ENCODE data around the gene STOX2. TPM values are rescaled to one million over a fixed set of nuclear protein-coding genes. Genes with fewer than 3 reads are reported as not detected.

Gene STOX2
- total and polyA plus RNA-seq, 2 donors = 1.3 to 5.3 TPM

- no peak overlapping the region for H3K27ac ChIP-seq (ENCODE audit: low read depth in 1 of 2, low read length in 1 of 2)
- no peak overlapping the region for H3K4me3 ChIP-seq (ENCODE audit: low read length in 2 of 2)
- no peaks in the 10 kb centered on the region for H3K27me3 ChIP-seq (ENCODE audit: control insufficient read depth in 2 of 2, insufficient read depth in 1 of 2, low read length in 1 of 2)
- no peaks in the 10 kb centered on the region for H3K36me3 ChIP-seq (ENCODE audit: control insufficient read depth in 2 of 2, insufficient read depth in 2 of 2, low read length in 1 of 2)
- H3K9me3 ChIP-seq (ENCODE audit: control insufficient read depth in 2 of 2, insufficient read depth in 1 of 2, low read length in 1 of 2) = no peaks in the 10 kb centered on the region
- DNase-seq (ENCODE audit: low read depth in 6 of 9, low spot score in 9 of 9) = no peak
- 93% methylated on average over 12 of the region's 12 CpGs for WGBS
- peaks cover 4 to 19% of the 10 kb centered on the region in 2 donors for H3K4me1 ChIP-seq (ENCODE audit: control insufficient read depth in 2 of 2, insufficient read depth in 2 of 2, low read length in 2 of 2)
Measured at GRCh38 chr4:183960962-183961541, 55.9 kb downstream of the STOX2 start.

GRCh38 chr4:183961795-183962194 lies 56.7 kb downstream of the STOX2 start:
- Histone ChIP-seq H3K4me1 (ENCODE audit: control insufficient read depth in 2 of 2, insufficient read depth in 2 of 2, low read length in 2 of 2) (peaks cover 4 to 24% of the 10 kb centered on the region in 2 donors), H3K9me3 (ENCODE audit: control insufficient read depth in 2 of 2, insufficient read depth in 1 of 2, low read length in 1 of 2) (no peaks in the 10 kb centered on the region), H3K4me3 (ENCODE audit: low read length in 2 of 2) (no peak overlapping the region), H3K27me3 (ENCODE audit: control insufficient read depth in 2 of 2, insufficient read depth in 1 of 2, low read length in 1 of 2) (no peaks in the 10 kb centered on the region), H3K36me3 (ENCODE audit: control insufficient read depth in 2 of 2, insufficient read depth in 2 of 2, low read length in 1 of 2) (no peaks in the 10 kb centered on the region), H3K27ac (ENCODE audit: low read depth in 1 of 2, low read length in 1 of 2) (no peak overlapping the region)
- 22% methylated on average over 1 of the region's 1 CpG for WGBS
- DNase-seq (ENCODE audit: low read depth in 6 of 9, low spot score in 9 of 9) = no peak

GRCh38 chr4:183962419-183962818 lies 57.3 kb downstream of the STOX2 start:
- H3K27me3 ChIP-seq (ENCODE audit: control insufficient read depth in 2 of 2, insufficient read depth in 1 of 2, low read length in 1 of 2) = no peaks in the 10 kb centered on the region
- no peak overlapping the region for H3K4me3 ChIP-seq (ENCODE audit: low read length in 2 of 2)
- peaks cover 4 to 24% of the 10 kb centered on the region in 2 donors for H3K4me1 ChIP-seq (ENCODE audit: control insufficient read depth in 2 of 2, insufficient read depth in 2 of 2, low read length in 2 of 2)
- 88% methylated on average over 2 of the region's 2 CpGs for WGBS
- no peak overlapping the region for H3K27ac ChIP-seq (ENCODE audit: low read depth in 1 of 2, low read length in 1 of 2)
- no peaks in the 10 kb centered on the region for H3K9me3 ChIP-seq (ENCODE audit: control insufficient read depth in 2 of 2, insufficient read depth in 1 of 2, low read length in 1 of 2)
- no peaks in the 10 kb centered on the region for H3K36me3 ChIP-seq (ENCODE audit: control insufficient read depth in 2 of 2, insufficient read depth in 2 of 2, low read length in 1 of 2)
- no peak for DNase-seq (ENCODE audit: low read depth in 6 of 9, low spot score in 9 of 9)

- peaks cover 0 to 21% of the 10 kb centered on the region in 2 donors for H3K4me1 ChIP-seq (ENCODE audit: control insufficient read depth in 2 of 2, insufficient read depth in 2 of 2, low read length in 2 of 2)
- peak in 2 of 9 donors; percentile 28 to 53 for DNase-seq (ENCODE audit: low read depth in 6 of 9, low spot score in 9 of 9)
- 61% methylated on average over 8 of the region's 8 CpGs for WGBS
Measured at GRCh38 chr4:183966371-183966770, 61.3 kb downstream of the STOX2 start.

GRCh38 chr4:183967266-183967665 lies 62.2 kb downstream of the STOX2 start:
- 97% methylated on average over 11 of the region's 11 CpGs for WGBS
- Histone ChIP-seq H3K27me3 (ENCODE audit: control insufficient read depth in 2 of 2, insufficient read depth in 1 of 2, low read length in 1 of 2) (no peaks in the 10 kb centered on the region), H3K9me3 (ENCODE audit: control insufficient read depth in 2 of 2, insufficient read depth in 1 of 2, low read length in 1 of 2) (no peaks in the 10 kb centered on the region), H3K36me3 (ENCODE audit: control insufficient read depth in 2 of 2, insufficient read depth in 2 of 2, low read length in 1 of 2) (no peaks in the 10 kb centered on the region), H3K27ac (ENCODE audit: low read depth in 1 of 2, low read length in 1 of 2) (no peak overlapping the region), H3K4me3 (ENCODE audit: low read length in 2 of 2) (no peak overlapping the region), H3K4me1 (ENCODE audit: control insufficient read depth in 2 of 2, insufficient read depth in 2 of 2, low read length in 2 of 2) (peaks cover 0 to 17% of the 10 kb centered on the region in 2 donors)
- no peak for DNase-seq (ENCODE audit: low read depth in 6 of 9, low spot score in 9 of 9)

More at GRCh38 chr4:183966371-183966770, 61.3 kb downstream of the STOX2 start:
- Histone ChIP-seq H3K27me3 (ENCODE audit: control insufficient read depth in 2 of 2, insufficient read depth in 1 of 2, low read length in 1 of 2) (no peaks in the 10 kb centered on the region), H3K36me3 (ENCODE audit: control insufficient read depth in 2 of 2, insufficient read depth in 2 of 2, low read length in 1 of 2) (no peaks in the 10 kb centered on the region), H3K9me3 (ENCODE audit: control insufficient read depth in 2 of 2, insufficient read depth in 1 of 2, low read length in 1 of 2) (no peaks in the 10 kb centered on the region), H3K27ac (ENCODE audit: low read depth in 1 of 2, low read length in 1 of 2) (peak overlapping the region in 1 of 2 donors; percentile 7), H3K4me3 (ENCODE audit: low read length in 2 of 2) (no peak overlapping the region)

GRCh38 chr4:183968502-183968901 lies 63.4 kb downstream of the STOX2 start:
- H3K36me3 ChIP-seq (ENCODE audit: control insufficient read depth in 2 of 2, insufficient read depth in 2 of 2, low read length in 1 of 2) = no peaks in the 10 kb centered on the region
- peaks cover 0 to 17% of the 10 kb centered on the region in 2 donors for H3K4me1 ChIP-seq (ENCODE audit: control insufficient read depth in 2 of 2, insufficient read depth in 2 of 2, low read length in 2 of 2)
- no peak for DNase-seq (ENCODE audit: low read depth in 6 of 9, low spot score in 9 of 9)
- H3K9me3 ChIP-seq (ENCODE audit: control insufficient read depth in 2 of 2, insufficient read depth in 1 of 2, low read length in 1 of 2) = peaks cover 0 to under 1% of the 10 kb centered on the region in 2 donors
- no peaks in the 10 kb centered on the region for H3K27me3 ChIP-seq (ENCODE audit: control insufficient read depth in 2 of 2, insufficient read depth in 1 of 2, low read length in 1 of 2)
- no peak overlapping the region for H3K4me3 ChIP-seq (ENCODE audit: low read length in 2 of 2)
- 17% methylated on average over 6 of the region's 6 CpGs for WGBS
- H3K27ac ChIP-seq (ENCODE audit: low read depth in 1 of 2, low read length in 1 of 2) = no peak overlapping the region

GRCh38 chr4:183968931-183969330 lies 63.8 kb downstream of the STOX2 start:
- Histone ChIP-seq H3K27me3 (ENCODE audit: control insufficient read depth in 2 of 2, insufficient read depth in 1 of 2, low read length in 1 of 2) (no peaks in the 10 kb centered on the region), H3K9me3 (ENCODE audit: control insufficient read depth in 2 of 2, insufficient read depth in 1 of 2, low read length in 1 of 2) (peaks cover 0 to 4% of the 10 kb centered on the region in 2 donors)
- 58% methylated on average over 5 of the region's 5 CpGs for WGBS

GRCh38 chr4:183969596-183969995 lies 64.5 kb downstream of the STOX2 start:
- peaks cover 0 to 4% of the 10 kb centered on the region in 2 donors for H3K9me3 ChIP-seq (ENCODE audit: control insufficient read depth in 2 of 2, insufficient read depth in 1 of 2, low read length in 1 of 2)
- H3K27ac ChIP-seq (ENCODE audit: low read depth in 1 of 2, low read length in 1 of 2) = no peak overlapping the region
- no peak overlapping the region for H3K4me3 ChIP-seq (ENCODE audit: low read length in 2 of 2)
- DNase-seq (ENCODE audit: low read depth in 6 of 9, low spot score in 9 of 9) = no peak
- WGBS = 98% methylated on average over 4 of the region's 4 CpGs
- H3K36me3 ChIP-seq (ENCODE audit: control insufficient read depth in 2 of 2, insufficient read depth in 2 of 2, low read length in 1 of 2) = no peaks in the 10 kb centered on the region
- no peaks in the 10 kb centered on the region for H3K27me3 ChIP-seq (ENCODE audit: control insufficient read depth in 2 of 2, insufficient read depth in 1 of 2, low read length in 1 of 2)
- H3K4me1 ChIP-seq (ENCODE audit: control insufficient read depth in 2 of 2, insufficient read depth in 2 of 2, low read length in 2 of 2) = peaks cover 0 to 17% of the 10 kb centered on the region in 2 donors

More at GRCh38 chr4:183968931-183969330, 63.8 kb downstream of the STOX2 start:
- H3K36me3 ChIP-seq (ENCODE audit: control insufficient read depth in 2 of 2, insufficient read depth in 2 of 2, low read length in 1 of 2) = no peaks in the 10 kb centered on the region
- no peak overlapping the region for H3K27ac ChIP-seq (ENCODE audit: low read depth in 1 of 2, low read length in 1 of 2)
- DNase-seq (ENCODE audit: low read depth in 6 of 9, low spot score in 9 of 9) = no peak
- no peak overlapping the region for H3K4me3 ChIP-seq (ENCODE audit: low read length in 2 of 2)
- peaks cover 0 to 17% of the 10 kb centered on the region in 2 donors for H3K4me1 ChIP-seq (ENCODE audit: control insufficient read depth in 2 of 2, insufficient read depth in 2 of 2, low read length in 2 of 2)

- Histone ChIP-seq H3K27me3 (ENCODE audit: control insufficient read depth in 2 of 2, insufficient read depth in 1 of 2, low read length in 1 of 2) (no peaks in the 10 kb centered on the region), H3K27ac (ENCODE audit: low read depth in 1 of 2, low read length in 1 of 2) (no peak overlapping the region), H3K9me3 (ENCODE audit: control insufficient read depth in 2 of 2, insufficient read depth in 1 of 2, low read length in 1 of 2) (peaks cover 0 to 4% of the 10 kb centered on the region in 2 donors), H3K36me3 (ENCODE audit: control insufficient read depth in 2 of 2, insufficient read depth in 2 of 2, low read length in 1 of 2) (no peaks in the 10 kb centered on the region), H3K4me3 (ENCODE audit: low read length in 2 of 2) (no peak overlapping the region), H3K4me1 (ENCODE audit: control insufficient read depth in 2 of 2, insufficient read depth in 2 of 2, low read length in 2 of 2) (peaks cover 0 to 3% of the 10 kb centered on the region in 2 donors)
- 81% methylated on average over 9 of the region's 9 CpGs for WGBS
- no peak for DNase-seq (ENCODE audit: low read depth in 6 of 9, low spot score in 9 of 9)
Measured at GRCh38 chr4:183971929-183972490, 66.9 kb downstream of the STOX2 start.

All from thymus (tissue), 11 donors.